ENCODE data around the gene MRLN.

GRCh38 chr10:59724098-59724938 lies 28.9 kb downstream of the MRLN start:
- TF ChIP-seq EZH2 (IDR thresholded peaks at IDR 0.05; ENCODE audit: insufficient read depth, low read length), result no peak
- TF ChIP-seq, protein P1, sequence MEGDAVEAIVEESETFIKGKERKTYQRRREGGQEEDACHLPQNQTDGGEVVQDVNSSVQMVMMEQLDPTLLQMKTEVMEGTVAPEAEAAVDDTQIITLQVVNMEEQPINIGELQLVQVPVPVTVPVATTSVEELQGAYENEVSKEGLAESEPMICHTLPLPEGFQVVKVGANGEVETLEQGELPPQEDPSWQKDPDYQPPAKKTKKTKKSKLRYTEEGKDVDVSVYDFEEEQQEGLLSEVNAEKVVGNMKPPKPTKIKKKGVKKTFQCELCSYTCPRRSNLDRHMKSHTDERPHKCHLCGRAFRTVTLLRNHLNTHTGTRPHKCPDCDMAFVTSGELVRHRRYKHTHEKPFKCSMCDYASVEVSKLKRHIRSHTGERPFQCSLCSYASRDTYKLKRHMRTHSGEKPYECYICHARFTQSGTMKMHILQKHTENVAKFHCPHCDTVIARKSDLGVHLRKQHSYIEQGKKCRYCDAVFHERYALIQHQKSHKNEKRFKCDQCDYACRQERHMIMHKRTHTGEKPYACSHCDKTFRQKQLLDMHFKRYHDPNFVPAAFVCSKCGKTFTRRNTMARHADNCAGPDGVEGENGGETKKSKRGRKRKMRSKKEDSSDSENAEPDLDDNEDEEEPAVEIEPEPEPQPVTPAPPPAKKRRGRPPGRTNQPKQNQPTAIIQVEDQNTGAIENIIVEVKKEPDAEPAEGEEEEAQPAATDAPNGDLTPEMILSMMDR (IDR thresholded peaks at IDR 0.05; ENCODE audit: insufficient read depth, low read depth, low read length), result no peak
